GM08714 (cell line): ENCODE results near the gene HEPACAM2.

Source experiments
- H3K4me3 ChIP-seq: fragments of 200-500 bp; sonication (Bioruptor generic); 2 replicates; pipeline ENCODE4 v1.5.1; 2014; ENCODE audit warnings: mild to moderate bottlenecking, low read length, inconsistent platforms
- ZNF274 ChIP-seq: IDR thresholded peaks from 2 replicates; pipeline ENCODE4 v1.6.1; 2012; ENCODE audit warnings: mild to moderate bottlenecking, low read depth, low read length

HEPACAM2 gene

GRCh38 chr7:93146472-93147141, 79.7 kb downstream of the HEPACAM2 start:
- no peak for TF ChIP-seq ZNF274
- H3K4me3 ChIP-seq = peak overlapping the region; percentile 99

GRCh38 chr7:93146036-93146435, 80.2 kb downstream of the HEPACAM2 start:
- TF ChIP-seq ZNF274 = no peak
- peak overlapping the region; percentile 99 for H3K4me3 ChIP-seq

GRCh38 chr7:93145354-93145753, 80.9 kb downstream of the HEPACAM2 start:
- no peak for TF ChIP-seq ZNF274
- H3K4me3 ChIP-seq = no peak overlapping the region

DNA sequence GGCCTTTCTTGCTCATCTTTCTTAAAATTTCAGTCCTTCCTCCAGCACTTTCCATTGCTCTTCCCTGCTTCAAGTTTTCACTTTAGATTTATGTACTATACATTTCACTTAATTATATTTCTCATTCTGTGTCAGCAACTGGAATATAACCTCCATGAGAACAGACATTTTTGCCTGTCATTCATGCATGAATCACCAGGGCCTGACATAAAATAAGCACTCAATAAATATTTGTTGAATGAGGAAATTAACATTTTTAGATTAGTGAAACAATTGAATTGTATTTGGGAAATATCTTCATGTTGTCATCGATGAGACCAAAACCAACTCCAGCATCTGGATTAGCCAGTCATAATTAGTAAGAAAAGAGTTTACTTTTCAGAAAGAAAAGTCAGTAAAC, 84.1 kb downstream of the HEPACAM2 start:
- TF ChIP-seq ZNF274 = no peak
- H3K4me3 ChIP-seq = no peak overlapping the region

GRCh38 chr7:93140582-93141191, 85.6 kb downstream of the HEPACAM2 start:
- H3K4me3 ChIP-seq = no peak overlapping the region
- no peak for TF ChIP-seq ZNF274

DNA sequence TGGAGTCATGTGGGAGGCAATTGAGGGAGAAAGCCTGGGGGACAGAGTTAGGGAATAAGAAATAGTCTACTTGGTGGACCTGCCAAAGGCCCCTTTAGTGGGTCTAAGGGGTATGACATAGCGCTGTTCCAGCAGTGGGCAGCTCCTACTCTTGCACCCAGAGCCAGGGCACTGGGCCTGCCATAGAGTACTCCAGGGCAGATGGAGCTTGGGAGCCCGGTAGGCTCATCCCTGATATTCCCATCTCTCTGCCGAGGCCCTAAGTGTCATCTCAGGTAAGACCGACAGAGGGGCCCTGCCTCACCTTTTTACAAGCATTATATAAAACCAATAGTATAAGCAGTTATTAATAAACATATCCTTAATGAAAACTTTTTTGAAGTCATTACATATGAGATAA, 87.7 kb downstream of the HEPACAM2 start:
- no peak overlapping the region for H3K4me3 ChIP-seq
- TF ChIP-seq ZNF274 = no peak
